ENCODE results near the gene SLITRK3. TPM values are rescaled to one million over a fixed set of nuclear protein-coding genes. Genes with fewer than 3 reads are reported as not detected.

The SLITRK3 gene
- total RNA-seq, 4 donors from 2014 or later = 0.55 to 0.64 TPM; not detected in 2

DNA sequence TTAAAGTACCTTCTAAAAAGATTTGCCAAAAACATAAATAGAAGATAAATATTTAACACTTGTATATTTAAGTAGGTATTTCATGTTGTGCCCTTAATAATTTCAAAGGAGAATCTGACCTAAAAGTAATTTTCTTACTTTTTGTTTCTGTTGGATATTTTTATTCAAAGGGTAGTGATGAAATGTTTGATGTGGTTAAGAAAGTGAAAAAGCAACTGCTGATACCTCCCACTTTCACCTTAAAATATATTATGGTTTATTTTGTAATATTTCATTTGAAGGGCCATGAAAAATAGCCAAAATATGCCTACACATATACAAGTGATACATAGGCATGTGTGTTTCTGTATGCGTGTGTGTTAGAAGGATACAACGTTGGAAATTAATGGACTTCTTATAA lies 5.8 kb upstream of the SLITRK3 start:
- in situ Hi-C loops (cut with MboI; ENCODE audit: low pct_ligation_motif_present in 1 of 4, low pct_unique_long_range_greater_than_20kb in 1 of 4, low sequenced_read_pairs in 3 of 4) = no loop called here
- Histone ChIP-seq H3K27me3 (peaks cover 51% of the 10 kb centered on the region), H3K4me3 (no peak overlapping the region), H3K9me3 (no peaks in the 10 kb centered on the region), H3K4me1 (peaks cover 0 to 4% (median under 1%) of the 10 kb centered on the region in 4 donors), H3K36me3 (no peaks in the 10 kb centered on the region), H3K27ac (no peak overlapping the region)
- intact Hi-C loops (cut with DNase I; ENCODE audit: low total_unique reads) = no loop called here
- DNase-seq = no peak
- TF ChIP-seq POLR2AphosphoS5 (IDR thresholded peaks at IDR 0.05) = no peak
- TF ChIP-seq, protein P1, sequence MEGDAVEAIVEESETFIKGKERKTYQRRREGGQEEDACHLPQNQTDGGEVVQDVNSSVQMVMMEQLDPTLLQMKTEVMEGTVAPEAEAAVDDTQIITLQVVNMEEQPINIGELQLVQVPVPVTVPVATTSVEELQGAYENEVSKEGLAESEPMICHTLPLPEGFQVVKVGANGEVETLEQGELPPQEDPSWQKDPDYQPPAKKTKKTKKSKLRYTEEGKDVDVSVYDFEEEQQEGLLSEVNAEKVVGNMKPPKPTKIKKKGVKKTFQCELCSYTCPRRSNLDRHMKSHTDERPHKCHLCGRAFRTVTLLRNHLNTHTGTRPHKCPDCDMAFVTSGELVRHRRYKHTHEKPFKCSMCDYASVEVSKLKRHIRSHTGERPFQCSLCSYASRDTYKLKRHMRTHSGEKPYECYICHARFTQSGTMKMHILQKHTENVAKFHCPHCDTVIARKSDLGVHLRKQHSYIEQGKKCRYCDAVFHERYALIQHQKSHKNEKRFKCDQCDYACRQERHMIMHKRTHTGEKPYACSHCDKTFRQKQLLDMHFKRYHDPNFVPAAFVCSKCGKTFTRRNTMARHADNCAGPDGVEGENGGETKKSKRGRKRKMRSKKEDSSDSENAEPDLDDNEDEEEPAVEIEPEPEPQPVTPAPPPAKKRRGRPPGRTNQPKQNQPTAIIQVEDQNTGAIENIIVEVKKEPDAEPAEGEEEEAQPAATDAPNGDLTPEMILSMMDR (IDR thresholded peaks at IDR 0.05) = no peak
- TF ChIP-seq EP300 (IDR thresholded peaks at IDR 0.05; ENCODE audit: low read depth) = no peak
- no peak for TF ChIP-seq POLR2A (IDR thresholded peaks at IDR 0.05)
- WGBS, 2 donors (ENCODE audit: low coverage in 1 of 2) = 82 to 84% methylated on average over 2 of the region's 2 CpGs

DNA sequence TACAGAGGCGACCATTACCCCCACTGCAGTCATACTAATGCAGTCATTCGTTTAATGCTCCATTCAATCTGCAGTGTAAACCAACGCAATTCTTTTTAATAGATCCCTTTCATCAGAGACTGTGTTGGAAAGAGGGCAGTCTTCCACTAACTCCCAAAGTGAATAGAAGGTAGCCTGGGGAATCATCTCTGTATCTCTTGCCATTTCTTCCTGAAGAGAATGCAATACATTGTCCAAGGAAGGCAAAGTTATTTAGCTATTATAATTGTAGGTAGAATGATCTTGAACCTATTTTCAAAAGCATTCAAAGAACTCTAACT lies 1.3 kb upstream of the SLITRK3 start:
- no peak overlapping the region for H3K27ac ChIP-seq
- no peaks in the 10 kb centered on the region for H3K36me3 ChIP-seq
- peaks cover 0 to 43% (median 21%) of the 10 kb centered on the region in 4 donors for H3K4me1 ChIP-seq
- intact Hi-C loops (cut with DNase I; ENCODE audit: low total_unique reads) = no loop called here
- no peak for TF ChIP-seq POLR2A (IDR thresholded peaks at IDR 0.05)
- TF ChIP-seq, protein P1 (IDR thresholded peaks at IDR 0.05) = no peak
- TF ChIP-seq EP300 (IDR thresholded peaks at IDR 0.05; ENCODE audit: low read depth) = no peak
- no peak for TF ChIP-seq POLR2AphosphoS5 (IDR thresholded peaks at IDR 0.05)
- H3K27me3 ChIP-seq = peaks cover 96% of the 10 kb centered on the region
- DNase-seq = no peak
- in situ Hi-C loops (cut with MboI; ENCODE audit: low pct_ligation_motif_present in 1 of 4, low pct_unique_long_range_greater_than_20kb in 1 of 4, low sequenced_read_pairs in 3 of 4) = no loop called here
- peak overlapping the region in 1 of 4 donors; percentile 56 for H3K4me3 ChIP-seq
- 10 to 24% methylated on average over 3 of the region's 3 CpGs for WGBS, 2 donors (ENCODE audit: low coverage in 1 of 2)
- no peaks in the 10 kb centered on the region for H3K9me3 ChIP-seq

DNA sequence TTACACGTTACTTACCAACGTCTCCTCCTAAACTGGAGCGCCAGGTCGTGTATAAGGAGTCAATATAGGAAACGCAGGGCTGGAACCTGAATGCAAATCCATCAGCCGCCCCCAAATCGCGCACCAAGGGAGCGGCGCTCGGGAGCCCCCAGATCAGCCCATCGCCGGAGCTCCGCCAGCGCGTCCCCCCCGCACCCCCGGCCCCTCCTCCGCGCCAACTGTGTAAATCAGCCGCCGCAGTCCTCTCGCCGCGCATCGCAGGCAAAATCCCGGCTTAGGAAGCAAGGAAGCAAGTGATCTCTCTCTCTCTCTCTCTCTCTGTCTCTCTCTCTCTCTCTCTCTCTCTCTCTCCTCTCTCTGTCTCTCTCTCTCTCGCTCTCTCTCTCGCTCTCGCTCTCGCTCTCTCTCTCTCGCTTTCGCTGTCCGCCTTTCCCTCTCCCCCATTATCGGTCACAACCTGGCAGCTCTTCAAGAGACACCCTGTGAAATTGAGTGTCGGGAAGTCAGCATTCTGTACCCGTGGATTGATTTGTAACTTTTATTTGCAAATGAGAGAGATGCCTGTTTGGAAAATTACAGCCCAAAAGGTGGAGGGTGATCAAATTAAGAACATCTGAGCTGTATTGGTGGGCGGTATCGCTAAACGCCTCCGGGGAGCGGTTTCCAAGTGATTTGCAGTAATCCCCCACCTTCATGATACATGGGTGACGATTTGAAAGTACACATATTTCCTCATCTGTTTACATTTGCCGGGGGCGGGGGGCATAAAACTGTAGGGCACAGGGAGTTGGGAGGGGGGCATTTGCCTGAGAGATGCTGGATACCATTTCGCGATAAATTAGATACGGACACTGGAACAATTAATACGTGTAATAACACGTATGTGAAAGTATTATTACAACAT lies 645 bp upstream of the SLITRK3 start:
- TF ChIP-seq, protein P1 (IDR thresholded peaks at IDR 0.05) = peak in 2 of 5 experiments; percentile 10 to 29
- TF ChIP-seq POLR2AphosphoS5 (IDR thresholded peaks at IDR 0.05) = no peak
- no peak for TF ChIP-seq POLR2A (IDR thresholded peaks at IDR 0.05)
- no peak for TF ChIP-seq EP300 (IDR thresholded peaks at IDR 0.05; ENCODE audit: low read depth)
- H3K27ac ChIP-seq = peak overlapping the region in 2 of 4 donors; percentile 6 to 53
- H3K36me3 ChIP-seq = no peaks in the 10 kb centered on the region
- H3K9me3 ChIP-seq = no peaks in the 10 kb centered on the region
- H3K4me3 ChIP-seq = peak overlapping the region; percentile 3 to 56 (median 36)
- WGBS, 2 donors (ENCODE audit: low coverage in 1 of 2) = 8 to 11% methylated on average over 22 to 50 of the region's 50 CpGs
- intact Hi-C loops (cut with DNase I; ENCODE audit: low total_unique reads) = no loop called here
- peaks cover 96% of the 10 kb centered on the region for H3K27me3 ChIP-seq
- DNase-seq = no peak
- in situ Hi-C loops (cut with MboI; ENCODE audit: low pct_ligation_motif_present in 1 of 4, low pct_unique_long_range_greater_than_20kb in 1 of 4, low sequenced_read_pairs in 3 of 4) = no loop called here
- peaks cover 0 to 43% (median 21%) of the 10 kb centered on the region in 4 donors for H3K4me1 ChIP-seq

DNA sequence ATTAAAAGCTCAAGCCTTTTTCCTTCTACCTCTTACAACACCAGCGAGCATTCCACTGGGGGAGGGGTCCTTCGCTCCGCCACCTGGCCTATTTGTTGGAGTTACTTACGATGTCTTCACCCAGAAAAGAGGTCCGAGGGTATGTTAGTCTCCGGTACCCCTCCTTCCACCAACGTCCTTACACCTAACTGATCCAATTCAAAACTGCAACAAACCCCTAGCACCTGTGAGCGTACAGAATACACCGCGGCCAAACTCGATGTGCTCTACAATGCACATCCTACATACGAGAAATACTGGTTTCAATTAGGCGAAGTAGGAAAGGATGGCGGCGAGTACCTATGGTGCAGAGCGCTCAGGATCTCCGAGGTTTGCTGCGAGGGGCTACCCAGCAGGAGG lies 944 bp downstream of the SLITRK3 start:
- 0 to 15% methylated on average over 2 to 18 of the region's 18 CpGs for WGBS, 2 donors (ENCODE audit: low coverage in 1 of 2)
- in situ Hi-C loops (cut with MboI; ENCODE audit: low pct_ligation_motif_present in 1 of 4, low pct_unique_long_range_greater_than_20kb in 1 of 4, low sequenced_read_pairs in 3 of 4) (no loop called here), intact Hi-C loops (cut with DNase I; ENCODE audit: low total_unique reads) (no loop called here)
- Histone ChIP-seq H3K4me1 (peaks cover 0 to 43% (median 21%) of the 10 kb centered on the region in 4 donors), H3K4me3 (peak overlapping the region in 3 of 4 donors; percentile 36 to 56 (median 37)), H3K9me3 (no peaks in the 10 kb centered on the region), H3K27me3 (peaks cover 86% of the 10 kb centered on the region), H3K27ac (peak overlapping the region in 2 of 4 donors; percentile 13 to 33), H3K36me3 (no peaks in the 10 kb centered on the region)
- DNase-seq = no peak
- no peak for TF ChIP-seq EP300 (IDR thresholded peaks at IDR 0.05; ENCODE audit: low read depth)
- TF ChIP-seq, protein P1 (IDR thresholded peaks at IDR 0.05) = no peak
- TF ChIP-seq POLR2AphosphoS5 (IDR thresholded peaks at IDR 0.05) = no peak
- no peak for TF ChIP-seq POLR2A (IDR thresholded peaks at IDR 0.05)

Data from transverse colon (tissue), 4 donors.